A549 (cell line): Measurements from ENCODE around the gene TAF1D. TPM values are rescaled to one million over a fixed set of nuclear protein-coding genes. Genes with fewer than 3 reads are reported as not detected.

Source experiments
- ATAC-seq, 2 experiments: fragments of 200-7000 bp in 1 of 2; fragments of >200 bp in 1 of 2; cut with Nextera tagmentation in 1 of 2; cut with Tn5 transposase in 1 of 2; 3 replicates each; pipeline versions ENCODE4 v1.8.0 to v1.9.1; 2018 to 2020; ENCODE audit warnings: mild to moderate bottlenecking in 1 of 2, moderate library complexity in 1 of 2
- CTCF ChIA-PET: fragments of 300-600 bp; sonication (Branson Sonifier 250); formaldehyde crosslinking; extraction: SDS; loops from one replicate; lab custom pipeline; 2021; ENCODE audit warnings: antibody characterized with exemption, inconsistent platforms; lab: Yijun Ruan, JAX
- POLR2A ChIA-PET: fragments of 350-600 bp; formaldehyde crosslinking; extraction: SDS; loops from one replicate; lab custom pipeline; 2021; ENCODE audit warnings: antibody characterized with exemption, inconsistent platforms; lab: Yijun Ruan, JAX
- DNase-seq, 2 experiments: peaks; one replicate each; pipeline versions ENCODE4 v3.0.0 to v3.0.0-alpha.2; 2011 to 2016; ENCODE audit warnings: low read depth in 1 of 2, low spot score in 1 of 2
- FAIRE-seq: peaks from 2 replicates; lab custom pipeline; 2011; peaks lifted over from hg19 to GRCh38; lab: Jason Lieb, UNC
- H3K27ac ChIP-seq, 2 experiments: fragments of >200 bp; sonication (Bioruptor Twin); formaldehyde crosslinking; 3 replicates each; pipeline ENCODE4 v1.5.1; 2016 to 2017
- H3K4me1 ChIP-seq: fragments of >200 bp; sonication (Bioruptor Twin); formaldehyde crosslinking; 3 replicates; pipeline ENCODE4 v1.6.1; 2016
- H3K4me2 ChIP-seq: fragments of >200 bp; sonication (Bioruptor Twin); formaldehyde crosslinking; 3 replicates; pipeline ENCODE4 v1.6.1; 2016
- H3K4me3 ChIP-seq: fragments of >200 bp; sonication (Bioruptor Twin); formaldehyde crosslinking; 3 replicates; pipeline ENCODE4 v1.5.1; 2016
- H3K9me3 ChIP-seq: fragments of >200 bp; sonication (Bioruptor Twin); formaldehyde crosslinking; 3 replicates; pipeline ENCODE4 v1.6.1; 2016
- CEBPB ChIP-seq, 2 experiments: fragments of >200 bp in 1 of 2; sonication (Bioruptor Twin) in 1 of 2; formaldehyde crosslinking in 1 of 2; IDR thresholded peaks; 2 replicates each; pipeline ENCODE4 v1.6.1; 2012 to 2016
- CHD2 ChIP-seq: fragments of 150-350 bp; IDR thresholded peaks from 2 replicates; pipeline ENCODE4 v1.6.1; 2014; ENCODE audit warnings: low read length; ENCODE audit not compliant: partially characterized antibody
- EHF ChIP-seq: fragments of 250-450 bp; sonication (Bioruptor Pico); IDR thresholded peaks from 2 replicates; pipeline ENCODE4 v1.5.0; 2020; ENCODE audit warnings: mild to moderate bottlenecking
- ESRRA ChIP-seq: fragments of 150-350 bp; IDR thresholded peaks from 2 replicates; pipeline ENCODE4 v1.6.1; 2014; ENCODE audit warnings: mild to moderate bottlenecking, low read length, borderline replicate concordance
- HOXB5 ChIP-seq: fragments of 250-450 bp; sonication (Bioruptor Pico); IDR thresholded peaks from 2 replicates; pipeline ENCODE4 v1.5.0; 2020; ENCODE audit warnings: mild to moderate bottlenecking, moderate library complexity
- JUNB ChIP-seq: fragments of >200 bp; sonication (Bioruptor Twin); formaldehyde crosslinking; IDR thresholded peaks from 2 replicates; pipeline ENCODE4 v1.6.1; 2016
- KDM1A ChIP-seq: fragments of 200-600 bp; sonication (generic); IDR thresholded peaks from 2 replicates; pipeline ENCODE4 v1.6.1; 2016; ENCODE audit warnings: low read depth, mild to moderate bottlenecking
- MAFK ChIP-seq: fragments of 450-650 bp; IDR thresholded peaks from 2 replicates; pipeline ENCODE4 v1.6.1; 2014; ENCODE audit not compliant: partially characterized antibody
- MYC ChIP-seq: IDR thresholded peaks from 2 replicates; pipeline ENCODE4 v1.6.1; 2012; ENCODE audit warnings: mild to moderate bottlenecking, inconsistent platforms, low read length, improper control_type of control experiment, borderline replicate concordance
- NFE2L2 ChIP-seq: fragments of 150-350 bp; conservative IDR thresholded peaks from 2 replicates; pipeline ENCODE4 v1.6.1; 2014; ENCODE audit warnings: low read length
- NPAS2 ChIP-seq: fragments of 250-450 bp; sonication (Bioruptor Pico); IDR thresholded peaks from 2 replicates; pipeline ENCODE4 v1.8.0; 2022; ENCODE audit warnings: mild to moderate bottlenecking, moderate library complexity, borderline replicate concordance
- POLR2A ChIP-seq: IDR thresholded peaks from 2 replicates; pipeline ENCODE4 v1.6.1; 2012; ENCODE audit warnings: mild to moderate bottlenecking, low read length
- RAD21 ChIP-seq, 2 experiments: fragments of >200 bp in 1 of 2; sonication (Bioruptor Twin) in 1 of 2; formaldehyde crosslinking in 1 of 2; IDR thresholded peaks in 1 of 2; conservative IDR thresholded peaks in 1 of 2; 2 replicates in 1 of 2; 3 replicates in 1 of 2; pipeline ENCODE4 v1.6.1; 2012 to 2018; ENCODE audit warnings: inconsistent platforms in 1 of 2
- RCOR1 ChIP-seq: fragments of 150-350 bp; IDR thresholded peaks from 2 replicates; pipeline ENCODE4 v1.6.1; 2014; ENCODE audit warnings: antibody characterized with exemption, low read length, low read depth
- RFX5 ChIP-seq: fragments of 450-650 bp; IDR thresholded peaks from 2 replicates; pipeline ENCODE4 v1.7.1; 2014; ENCODE audit warnings: antibody characterized with exemption, mild to moderate bottlenecking, moderate library complexity
- RNF2 ChIP-seq: fragments of 200-600 bp; sonication (generic); IDR thresholded peaks from 2 replicates; pipeline ENCODE4 v1.6.1; 2016; ENCODE audit warnings: low read depth, mild to moderate bottlenecking, antibody characterized with exemption, moderate library complexity, borderline replicate concordance
- ZC3H11A ChIP-seq: fragments of 450-650 bp; IDR thresholded peaks from 2 replicates; pipeline ENCODE4 v1.6.1; 2014; ENCODE audit warnings: antibody characterized with exemption, mild to moderate bottlenecking
- ZFP36 ChIP-seq: fragments of 450-650 bp; IDR thresholded peaks from 2 replicates; pipeline ENCODE4 v1.6.1; 2014; ENCODE audit warnings: borderline replicate concordance; ENCODE audit not compliant: partially characterized antibody
- ZSCAN20 ChIP-seq: fragments of 250-450 bp; sonication (Bioruptor Pico); IDR thresholded peaks from 2 replicates; pipeline ENCODE4 v1.8.0; 2022; ENCODE audit warnings: mild to moderate bottlenecking, moderate library complexity
- WGBS: methylation state at CpG from one replicate; pipeline ENCODE4 v1.1.6; 2017; ENCODE audit errors: missing lambda C conversion rate; 5-methylcytosine and 5-hydroxymethylcytosine counted together
- polyA plus RNA-seq, 4 experiments: library from polyadenylated mRNA; depleted of rRNA in 3 of 4; stranded (reverse); fragments of >200 nt; fragmentation: RNase III in 1 of 4; extraction: RNeasy Plus Mini Kit Qiagen cat#74134 plus additional on column Dnase treatment in 1 of 4; gene quantifications; 2 replicates in 3 of 4; 3 replicates in 1 of 4; pipeline ENCODE4 v1.2.3, GENCODE V29; 2011 to 2017
- TF ChIP-seq, protein P1 (sequence below): fragments of >200 bp; sonication (Bioruptor Twin); formaldehyde crosslinking; IDR thresholded peaks from 3 replicates; pipeline ENCODE4 v1.5.1; 2016
- TF ChIP-seq, protein P2 (sequence below): IDR thresholded peaks from 2 replicates; pipeline ENCODE4 v1.6.1; 2012
- TF ChIP-seq, protein P3 (sequence below): fragments of 250-450 bp; sonication (Bioruptor Pico); IDR thresholded peaks from 2 replicates; pipeline ENCODE4 v1.5.0; 2021; ENCODE audit warnings: mild to moderate bottlenecking, moderate library complexity, borderline replicate concordance
- TF ChIP-seq, protein P4 (sequence below): fragments of >200 bp; sonication (Bioruptor Twin); formaldehyde crosslinking; IDR thresholded peaks from 3 replicates; pipeline ENCODE4 v1.6.1; 2016
- TF ChIP-seq, protein P5 (sequence below): IDR thresholded peaks from 2 replicates; pipeline ENCODE4 v1.6.1; 2012; ENCODE audit warnings: low read depth, borderline replicate concordance

TAF1D gene
- polyA plus RNA-seq, 2 of the 4 experiments (the other 2 are of a cell fraction) = 116 to 218 TPM

DNA sequence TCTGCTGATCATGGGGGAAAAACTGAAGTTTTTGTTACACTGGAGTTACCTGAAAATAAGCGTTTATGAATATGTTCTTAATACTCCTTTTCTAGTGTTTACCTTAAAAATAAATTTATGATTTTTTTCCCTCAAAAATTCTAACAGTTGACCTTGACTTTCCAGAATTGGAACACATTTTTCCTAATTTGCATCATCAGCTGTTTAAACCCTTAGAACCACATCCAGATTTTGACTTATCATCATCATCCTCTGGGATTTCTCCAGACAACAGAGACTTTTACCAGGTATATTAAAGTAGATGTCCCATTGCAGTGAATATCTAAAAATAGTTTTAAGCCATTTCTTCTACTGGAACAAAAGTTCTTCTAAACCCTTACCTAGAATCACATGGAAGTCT is 17.2 kb downstream of the TAF1D start:
- ChIA-PET POLR2A (no interaction called here), CTCF (no interaction called here)
- WGBS = 94% methylated on average over 1 of the region's 1 CpG
- ATAC-seq (no peak), FAIRE-seq (no peak), DNase-seq (no peak)
- TF ChIP-seq POLR2A (no peak), MAFK (peak; percentile 33)
- Histone ChIP-seq H3K4me1 (no peaks in the 10 kb centered on the region), H3K4me2 (no peak overlapping the region), H3K4me3 (no peak overlapping the region), H3K9me3 (no peaks in the 10 kb centered on the region), H3K27ac (no peak overlapping the region)

DNA sequence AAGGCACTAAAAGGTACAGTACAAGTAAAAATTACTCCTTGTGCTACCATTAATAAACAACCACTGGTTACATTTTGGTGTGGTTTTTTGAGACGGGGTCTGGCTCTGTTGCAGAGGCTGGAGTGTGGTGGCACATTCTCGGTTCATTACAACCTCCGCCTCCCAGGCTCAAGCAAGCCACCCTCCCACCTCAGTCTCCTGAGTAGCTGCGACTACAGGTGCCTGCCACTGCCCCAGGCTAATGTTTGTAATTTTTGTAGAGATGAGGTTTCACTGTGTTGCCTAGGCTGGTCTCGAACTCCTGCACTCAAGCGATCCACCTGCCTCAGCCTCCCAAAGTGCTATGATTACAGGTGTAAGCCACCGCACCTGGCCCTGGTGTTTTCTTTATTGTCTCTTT is 20.8 kb downstream of the TAF1D start:
- ChIA-PET POLR2A (no interaction called here), CTCF (no interaction called here)
- ATAC-seq (no peak), DNase-seq (no peak), FAIRE-seq (no peak)
- Histone ChIP-seq H3K9me3 (no peaks in the 10 kb centered on the region), H3K4me3 (no peak overlapping the region), H3K27ac (no peak overlapping the region), H3K4me1 (no peaks in the 10 kb centered on the region), H3K4me2 (no peak overlapping the region)
- 95% methylated on average over 7 of the region's 7 CpGs for WGBS
- TF ChIP-seq CEBPB (IDR thresholded peaks at IDR 0.05) (no peak), ESRRA (no peak), RCOR1 (no peak), ZC3H11A (no peak), CHD2 (no peak), JUNB (no peak), RAD21 (conservative IDR thresholded peaks at IDR 0.05 in 1 of 2, IDR thresholded peaks at IDR 0.05 in 1 of 2) (no peak), HOXB5 (CRISPR knock-in tag) (no peak), EHF (CRISPR knock-in tag) (no peak), KDM1A (no peak), MYC (no peak), ZFP36 (no peak), NFE2L2 (no peak)
- TF ChIP-seq, protein P1, sequence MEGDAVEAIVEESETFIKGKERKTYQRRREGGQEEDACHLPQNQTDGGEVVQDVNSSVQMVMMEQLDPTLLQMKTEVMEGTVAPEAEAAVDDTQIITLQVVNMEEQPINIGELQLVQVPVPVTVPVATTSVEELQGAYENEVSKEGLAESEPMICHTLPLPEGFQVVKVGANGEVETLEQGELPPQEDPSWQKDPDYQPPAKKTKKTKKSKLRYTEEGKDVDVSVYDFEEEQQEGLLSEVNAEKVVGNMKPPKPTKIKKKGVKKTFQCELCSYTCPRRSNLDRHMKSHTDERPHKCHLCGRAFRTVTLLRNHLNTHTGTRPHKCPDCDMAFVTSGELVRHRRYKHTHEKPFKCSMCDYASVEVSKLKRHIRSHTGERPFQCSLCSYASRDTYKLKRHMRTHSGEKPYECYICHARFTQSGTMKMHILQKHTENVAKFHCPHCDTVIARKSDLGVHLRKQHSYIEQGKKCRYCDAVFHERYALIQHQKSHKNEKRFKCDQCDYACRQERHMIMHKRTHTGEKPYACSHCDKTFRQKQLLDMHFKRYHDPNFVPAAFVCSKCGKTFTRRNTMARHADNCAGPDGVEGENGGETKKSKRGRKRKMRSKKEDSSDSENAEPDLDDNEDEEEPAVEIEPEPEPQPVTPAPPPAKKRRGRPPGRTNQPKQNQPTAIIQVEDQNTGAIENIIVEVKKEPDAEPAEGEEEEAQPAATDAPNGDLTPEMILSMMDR = no peak
- TF ChIP-seq, protein P2, sequence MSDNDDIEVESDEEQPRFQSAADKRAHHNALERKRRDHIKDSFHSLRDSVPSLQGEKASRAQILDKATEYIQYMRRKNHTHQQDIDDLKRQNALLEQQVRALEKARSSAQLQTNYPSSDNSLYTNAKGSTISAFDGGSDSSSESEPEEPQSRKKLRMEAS = no peak
- TF ChIP-seq, protein P3, sequence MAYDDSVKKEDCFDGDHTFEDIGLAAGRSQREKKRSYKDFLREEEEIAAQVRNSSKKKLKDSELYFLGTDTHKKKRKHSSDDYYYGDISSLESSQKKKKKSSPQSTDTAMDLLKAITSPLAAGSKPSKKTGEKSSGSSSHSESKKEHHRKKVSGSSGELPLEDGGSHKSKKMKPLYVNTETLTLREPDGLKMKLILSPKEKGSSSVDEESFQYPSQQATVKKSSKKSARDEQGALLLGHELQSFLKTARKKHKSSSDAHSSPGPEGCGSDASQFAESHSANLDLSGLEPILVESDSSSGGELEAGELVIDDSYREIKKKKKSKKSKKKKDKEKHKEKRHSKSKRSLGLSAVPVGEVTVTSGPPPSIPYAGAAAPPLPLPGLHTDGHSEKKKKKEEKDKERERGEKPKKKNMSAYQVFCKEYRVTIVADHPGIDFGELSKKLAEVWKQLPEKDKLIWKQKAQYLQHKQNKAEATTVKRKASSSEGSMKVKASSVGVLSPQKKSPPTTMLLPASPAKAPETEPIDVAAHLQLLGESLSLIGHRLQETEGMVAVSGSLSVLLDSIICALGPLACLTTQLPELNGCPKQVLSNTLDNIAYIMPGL (CRISPR knock-in tag) = no peak

DNA sequence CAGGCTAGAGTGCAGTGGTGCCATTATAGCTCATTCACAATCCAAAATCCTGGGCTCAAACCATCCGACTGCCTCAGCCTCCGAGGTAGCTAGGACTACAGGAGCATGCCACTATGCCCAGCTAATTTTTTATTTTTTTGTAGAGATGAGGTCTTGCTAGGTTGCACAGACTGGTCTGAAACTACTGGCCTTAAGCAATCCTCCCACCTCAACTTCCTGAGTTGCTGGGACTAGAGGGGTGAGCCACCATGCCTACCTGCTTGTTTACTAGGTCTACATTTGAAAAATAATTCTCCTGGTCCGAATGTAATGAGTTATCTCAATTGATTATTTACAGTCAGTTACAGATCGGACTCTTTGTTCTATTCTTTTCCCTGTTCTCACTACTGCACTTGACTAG is 22.0 kb downstream of the TAF1D start:
- no peak overlapping the region for H3K4me3 ChIP-seq
- ChIA-PET POLR2A (no interaction called here), CTCF (no interaction called here)
- no peak for ATAC-seq
- no peak overlapping the region for H3K27ac ChIP-seq
- no peaks in the 10 kb centered on the region for H3K4me1 ChIP-seq
- no peaks in the 10 kb centered on the region for H3K9me3 ChIP-seq
- no peak for FAIRE-seq
- WGBS = 90% methylated on average over 4 of the region's 4 CpGs
- TF ChIP-seq RNF2 (no peak), RCOR1 (no peak), ZFP36 (no peak), RFX5 (no peak), NPAS2 (CRISPR knock-in tag) (no peak), ZSCAN20 (CRISPR knock-in tag) (no peak)
- TF ChIP-seq, protein P4, sequence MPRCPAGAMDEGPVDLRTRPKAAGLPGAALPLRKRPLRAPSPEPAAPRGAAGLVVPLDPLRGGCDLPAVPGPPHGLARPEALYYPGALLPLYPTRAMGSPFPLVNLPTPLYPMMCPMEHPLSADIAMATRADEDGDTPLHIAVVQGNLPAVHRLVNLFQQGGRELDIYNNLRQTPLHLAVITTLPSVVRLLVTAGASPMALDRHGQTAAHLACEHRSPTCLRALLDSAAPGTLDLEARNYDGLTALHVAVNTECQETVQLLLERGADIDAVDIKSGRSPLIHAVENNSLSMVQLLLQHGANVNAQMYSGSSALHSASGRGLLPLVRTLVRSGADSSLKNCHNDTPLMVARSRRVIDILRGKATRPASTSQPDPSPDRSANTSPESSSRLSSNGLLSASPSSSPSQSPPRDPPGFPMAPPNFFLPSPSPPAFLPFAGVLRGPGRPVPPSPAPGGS = no peak
- TF ChIP-seq, protein P5, sequence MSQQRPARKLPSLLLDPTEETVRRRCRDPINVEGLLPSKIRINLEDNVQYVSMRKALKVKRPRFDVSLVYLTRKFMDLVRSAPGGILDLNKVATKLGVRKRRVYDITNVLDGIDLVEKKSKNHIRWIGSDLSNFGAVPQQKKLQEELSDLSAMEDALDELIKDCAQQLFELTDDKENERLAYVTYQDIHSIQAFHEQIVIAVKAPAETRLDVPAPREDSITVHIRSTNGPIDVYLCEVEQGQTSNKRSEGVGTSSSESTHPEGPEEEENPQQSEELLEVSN = no peak
- no peak overlapping the region for H3K4me2 ChIP-seq
- DNase-seq = no peak
